ENCODE data around the gene DERA. TPM values are rescaled to one million over a fixed set of nuclear protein-coding genes. Genes with fewer than 3 reads are reported as not detected.
A peak's percentile ranks its signal among the peaks of the same experiment; 100 is the strongest.

Gene DERA
- total and polyA plus RNA-seq, 9 of the 15 experiments (the other 6 are each of a cell fraction or from before 2014, with no cell fraction given): 5.5 to 15.5 (median 7.8) TPM

- TF ChIP-seq EZH2 (IDR thresholded peaks at IDR 0.05; ENCODE audit: borderline replicate concordance, low read depth, low read length) (no peak), ASH1L (IDR thresholded peaks at IDR 0.05; ENCODE audit: borderline replicate concordance, low read depth, partially characterized antibody) (no peak), SP2 (IDR thresholded peaks at IDR 0.05; ENCODE audit: extremely low read depth, low read depth, low read length, poor library complexity, severe bottlenecking) (no peak), FOS (IDR thresholded peaks at IDR 0.05; ENCODE audit: extremely low read depth, insufficient read length) (no peak), THRB (CRISPR knock-in tag; conservative IDR thresholded peaks at IDR 0.05) (no peak), SMAD4 (CRISPR knock-in tag; conservative IDR thresholded peaks at IDR 0.05) (peak; percentile 52; the same call in 1 of the 2 replicates), ZNF124 (CRISPR knock-in tag; IDR thresholded peaks at IDR 0.05) (no peak), KDM1A (IDR thresholded peaks at IDR 0.05) (no peak), POLR2H (tag; IDR thresholded peaks at IDR 0.05; ENCODE audit: low read depth) (peak; percentile 48; the same call in 1 of the 2 replicates), ZNF280A (IDR thresholded peaks at IDR 0.05; ENCODE audit: low read depth, partially characterized antibody) (no peak), NR4A1 (CRISPR knock-in tag; IDR thresholded peaks at IDR 0.05) (no peak), NR4A1 (tag; IDR thresholded peaks at IDR 0.05) (no peak), THAP7 (CRISPR knock-in tag; IDR thresholded peaks at IDR 0.05) (no peak), ZBTB8A (IDR thresholded peaks at IDR 0.05; ENCODE audit: partially characterized antibody) (no peak), SMAD1 (IDR thresholded peaks at IDR 0.05; ENCODE audit: low read depth, low read length, partially characterized antibody) (no peak), ZBTB43 (CRISPR knock-in tag; IDR thresholded peaks at IDR 0.05) (no peak), MIER1 (IDR thresholded peaks at IDR 0.05; ENCODE audit: low read depth) (no peak), UBTF (IDR thresholded peaks at IDR 0.05; ENCODE audit: borderline replicate concordance in 1 of 2, low read depth in 2 of 2, low read length in 2 of 2) (0 out of 4 replicates have a peak, but pooled peaks of 1 of the 2 experiments have one; percentile 31), IRF2 (CRISPR knock-in tag; IDR thresholded peaks at IDR 0.05) (no peak), GTF2F1 (IDR thresholded peaks at IDR 0.05; ENCODE audit: low read depth, low read length) (no peak)
These were observed at the start of gene DERA (continued) for GRCh38 chr12:15910864-15911721.

Measured in K562 (cell line).